OCI-LY3 (cell line): Measurements from ENCODE around the gene ASCC2.
"Not testable (repeated sequence)": the region's sequence is repeated elsewhere in the genome, so short reads cannot be mapped to it uniquely, and the experiment has no call there.

ENCODE experiments used
- H2AFZ ChIP-seq: fragments of 200-600, 300-600 bp; shearing (Covaris generic); 2 replicates; pipeline ENCODE4 v1.6.0; 2014; ENCODE audit warnings: antibody characterized with exemption, low read depth, low read length
- H3K27ac ChIP-seq: fragments of 200-600, 300-600 bp; sonication (generic); 2 replicates; pipeline ENCODE4 v1.5.1; 2014; ENCODE audit warnings: mild to moderate bottlenecking, low read length, moderate library complexity, mixed read lengths
- H3K27me3 ChIP-seq: fragments of 200-600, 300-600 bp; sonication (generic); 2 replicates; pipeline ENCODE4 v1.6.1; 2014; ENCODE audit warnings: low read depth, low read length, mixed read lengths
- H3K36me3 ChIP-seq: fragments of 200-600, 300-600 bp; sonication (generic); replicated peaks from 2 replicates; pipeline ENCODE3; 2014; ENCODE audit warnings: low read depth, low read length, mixed read lengths
- H3K4me1 ChIP-seq: fragments of 300-600, 200-600 bp; sonication (generic); 2 replicates; pipeline ENCODE4 v1.6.1; 2014; ENCODE audit warnings: low read length, mixed read lengths
- H3K4me2 ChIP-seq: fragments of 200-600, 300-600 bp; sonication (generic); 2 replicates; pipeline ENCODE4 v1.6.1; 2014; ENCODE audit warnings: low read length, mixed read lengths
- H3K4me3 ChIP-seq: fragments of 300-600, 200-600 bp; sonication (generic); 2 replicates; pipeline ENCODE4 v1.5.1; 2014; ENCODE audit warnings: antibody characterized with exemption, mild to moderate bottlenecking, low read length, moderate library complexity
- H3K79me2 ChIP-seq: fragments of 300-600, 200-600 bp; shearing (Covaris generic); 2 replicates; pipeline ENCODE4 v1.6.1; 2014; ENCODE audit warnings: mild to moderate bottlenecking, low read length, mixed read lengths
- H3K9ac ChIP-seq: fragments of 300-600, 200-600 bp; shearing (Covaris generic); 2 replicates; pipeline ENCODE4 v1.6.0; 2014; ENCODE audit warnings: mild to moderate bottlenecking, low read length, moderate library complexity
- H3K9me3 ChIP-seq: fragments of 200-600, 300-600 bp; shearing (Covaris generic); 2 replicates; pipeline ENCODE4 v1.6.1; 2014; ENCODE audit warnings: low read length, mixed read lengths; ENCODE audit not compliant: insufficient read depth
- H4K20me1 ChIP-seq: fragments of 200-600, 300-600 bp; sonication (generic); 2 replicates; pipeline ENCODE4 v1.6.1; 2016; ENCODE audit warnings: low read length, mixed read lengths; ENCODE audit not compliant: insufficient read depth
- CTCF ChIP-seq: fragments of 200-600, 300-600 bp; sonication (generic); IDR thresholded peaks from 2 replicates; pipeline ENCODE4 v1.5.1; 2014; ENCODE audit warnings: antibody characterized with exemption, low read length, low read depth
- EZH2phosphoT487 ChIP-seq: fragments of 200-600 bp; shearing (Covaris generic); IDR thresholded peaks from 2 replicates; pipeline ENCODE4 v1.6.1; 2018; ENCODE audit warnings: antibody characterized with exemption, mixed run types, low read depth

ASCC2 gene

DNA sequence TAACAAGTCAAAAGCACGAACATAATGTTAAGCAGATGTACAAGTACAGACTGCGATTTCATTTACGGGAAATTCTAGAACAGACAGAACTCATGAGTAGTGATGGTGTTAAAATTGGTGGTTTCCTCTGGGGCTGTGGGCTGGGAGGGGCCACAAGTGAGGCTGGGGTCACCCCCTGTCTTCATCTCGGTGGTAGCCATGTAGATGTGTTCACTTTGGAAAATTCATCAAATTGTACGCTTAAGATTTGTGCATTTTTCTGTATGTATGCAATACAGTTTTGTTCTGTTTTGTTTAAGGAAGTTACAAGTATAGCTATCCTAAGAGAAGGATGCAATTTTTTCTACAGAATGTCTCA lies 504 bp upstream of the ASCC2 start:
- H4K20me1 ChIP-seq = no peaks in the 10 kb centered on the region
- peak overlapping the region; percentile 76 for H3K9ac ChIP-seq
- peak overlapping the region; percentile 97 for H2AFZ ChIP-seq
- peaks cover 14% of the 10 kb centered on the region for H3K4me1 ChIP-seq
- H3K79me2 ChIP-seq = peaks cover 18% of the 10 kb centered on the region
- no peak for TF ChIP-seq EZH2phosphoT487
- TF ChIP-seq CTCF = no peak
- H3K9me3 ChIP-seq = no peaks in the 10 kb centered on the region
- no peaks in the 10 kb centered on the region for H3K36me3 ChIP-seq
- peak overlapping the region; percentile 31; the same call in 1 of the 2 replicates for H3K27ac ChIP-seq
- H3K27me3 ChIP-seq = no peaks in the 10 kb centered on the region
- peak overlapping the region; percentile 89 for H3K4me2 ChIP-seq
- peak overlapping the region; percentile 94 for H3K4me3 ChIP-seq

- not testable (repeated sequence) for H3K9ac ChIP-seq, H3K36me3 ChIP-seq, H3K27ac ChIP-seq, H3K27me3 ChIP-seq, H2AFZ ChIP-seq, H4K20me1 ChIP-seq, H3K9me3 ChIP-seq
- peaks cover 14% of the 10 kb centered on the region for H3K4me1 ChIP-seq
- H3K4me2 ChIP-seq = peak overlapping the region; percentile 89
- H3K4me3 ChIP-seq = peak overlapping the region; percentile 94
- H3K79me2 ChIP-seq = peaks cover 18% of the 10 kb centered on the region
These were observed 1.2 kb downstream of the ASCC2 start for GRCh38 chr22:29836791-29837370.

DNA sequence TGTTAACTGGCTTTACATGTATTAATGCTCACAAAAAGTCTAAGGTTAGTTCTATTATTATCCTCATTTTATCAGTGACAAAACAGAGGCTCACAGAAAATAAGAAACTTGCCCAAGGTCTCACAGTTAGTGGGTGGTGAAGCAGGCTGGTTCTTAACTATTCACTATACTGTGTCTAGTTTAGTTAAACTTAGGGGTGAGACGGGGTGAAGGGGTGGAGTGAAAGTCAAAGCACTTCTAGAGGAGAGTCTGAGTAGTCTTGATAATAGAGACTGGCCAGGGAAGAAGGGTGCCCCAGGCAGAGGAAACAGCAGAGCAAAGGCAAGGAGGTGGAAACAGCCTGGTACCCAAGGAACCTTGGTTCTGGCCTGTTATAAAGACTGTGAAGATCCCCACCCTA lies 4.0 kb downstream of the ASCC2 start:
- Histone ChIP-seq H3K9ac (no peak overlapping the region), H3K36me3 (peaks cover 23% of the 10 kb centered on the region), H4K20me1 (no peaks in the 10 kb centered on the region), H3K27ac (no peak overlapping the region), H3K9me3 (no peaks in the 10 kb centered on the region), H3K4me1 (peaks cover 13% of the 10 kb centered on the region), H3K4me3 (no peak overlapping the region), H3K27me3 (no peaks in the 10 kb centered on the region), H3K4me2 (no peak overlapping the region), H3K79me2 (peaks cover 18% of the 10 kb centered on the region), H2AFZ (no peak overlapping the region)
- no peak for TF ChIP-seq EZH2phosphoT487
- TF ChIP-seq CTCF = no peak

DNA sequence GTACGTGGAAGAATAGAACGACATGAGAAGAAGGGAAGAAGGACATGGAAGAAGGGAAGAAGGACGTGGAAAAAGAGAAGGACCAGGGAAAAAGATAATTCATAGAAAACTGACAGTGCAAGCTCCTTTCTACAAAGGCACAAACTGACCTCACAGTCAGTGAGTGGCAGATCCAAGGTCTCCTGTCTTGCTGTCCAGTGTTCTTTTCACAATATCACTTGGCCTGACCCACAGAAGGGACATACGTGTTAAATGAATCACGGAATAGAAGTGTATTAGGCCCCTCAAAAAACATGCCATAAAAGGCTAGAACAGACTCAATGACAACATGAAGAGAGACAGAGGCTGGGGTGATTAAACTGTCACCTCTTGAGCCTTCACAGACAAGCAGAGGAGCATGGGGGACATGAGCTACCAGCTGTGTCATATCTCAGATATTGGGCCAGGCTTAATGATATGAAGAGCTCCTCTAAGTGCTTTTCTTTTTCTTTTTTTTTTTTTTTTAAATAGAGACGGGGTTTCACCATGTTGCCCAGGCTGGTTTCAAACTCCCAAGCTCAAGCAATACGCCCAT lies 4.6 kb downstream of the ASCC2 start:
- no peak overlapping the region for H2AFZ ChIP-seq
- no peak overlapping the region for H3K9ac ChIP-seq
- H3K9me3 ChIP-seq = no peaks in the 10 kb centered on the region
- no peaks in the 10 kb centered on the region for H4K20me1 ChIP-seq
- H3K4me1 ChIP-seq = peaks cover 8% of the 10 kb centered on the region
- H3K4me2 ChIP-seq = no peak overlapping the region
- TF ChIP-seq CTCF = no peak
- no peak for TF ChIP-seq EZH2phosphoT487
- H3K27ac ChIP-seq = no peak overlapping the region
- H3K4me3 ChIP-seq = no peak overlapping the region
- peaks cover 18% of the 10 kb centered on the region for H3K79me2 ChIP-seq
- no peaks in the 10 kb centered on the region for H3K27me3 ChIP-seq
- peaks cover 23% of the 10 kb centered on the region for H3K36me3 ChIP-seq
